Tibial nerve (tissue), 4 donors: ENCODE measurements around the gene ZMYND8.

ENCODE experiments used
- EP300 ChIP-seq, 2 donors: sonication (generic); formaldehyde crosslinking; IDR thresholded peaks; one replicate each; pipeline ENCODE4 v1.6.1; 2017; ENCODE audit warnings: antibody characterized with exemption in 2 of 2, mild to moderate bottlenecking in 1 of 2
- POLR2A ChIP-seq, 2 donors: fragments of 450-650 bp; IDR thresholded peaks; one replicate each; pipeline ENCODE4 v1.6.1; 2017; ENCODE audit warnings: antibody characterized with exemption in 2 of 2, mild to moderate bottlenecking in 2 of 2, moderate library complexity in 2 of 2
- TF ChIP-seq, protein P1 (sequence below), 5 experiments: fragments of 200-600 bp in 3 of 5; fragments of 450-650 bp in 2 of 5; sonication (generic) in 3 of 5; IDR thresholded peaks; one replicate each; pipeline ENCODE4 v1.5.1; 2016 to 2019; ENCODE audit warnings: antibody characterized with exemption in 5 of 5, mild to moderate bottlenecking in 3 of 5, moderate library complexity in 2 of 5

DNA sequence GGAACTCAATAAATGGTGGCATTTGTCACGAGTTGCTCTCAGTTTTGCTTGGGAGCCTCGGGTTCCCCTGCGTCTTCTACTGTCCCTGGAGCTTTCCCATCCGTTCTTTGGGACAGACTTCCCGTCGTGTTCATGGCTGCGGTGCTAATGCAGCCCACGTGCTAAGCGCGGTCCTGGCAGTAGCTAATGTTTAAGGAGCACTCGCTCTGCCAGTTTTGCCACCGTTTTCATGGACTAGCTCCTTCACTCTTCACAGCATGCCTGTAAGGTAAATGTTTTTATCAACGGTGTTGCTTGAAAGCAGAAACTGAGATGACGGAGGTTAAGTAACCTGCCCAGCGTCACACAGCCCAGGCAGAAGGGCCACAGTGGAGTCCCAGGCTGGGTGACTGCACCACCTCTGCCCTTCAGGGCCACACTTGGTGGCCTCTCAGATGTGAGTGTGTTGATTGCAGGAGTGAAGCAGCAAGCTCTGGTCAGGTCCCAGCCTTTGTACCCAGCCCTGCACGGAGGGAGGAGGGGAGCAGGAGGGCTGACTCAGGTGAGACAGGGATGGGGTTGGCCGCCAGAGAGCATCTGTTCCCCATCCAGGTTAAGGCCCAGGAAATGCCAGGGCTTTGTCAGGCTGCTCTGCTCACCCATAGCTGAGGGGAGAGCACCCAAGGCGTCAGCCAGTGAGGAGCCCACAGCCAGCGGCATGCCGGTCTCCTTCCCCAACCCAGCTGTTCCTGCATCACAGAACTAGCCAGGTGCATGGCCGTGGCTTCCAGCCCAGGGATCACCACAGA, 181.8 kb downstream of the ZMYND8 start:
- TF ChIP-seq POLR2A (IDR thresholded peaks at IDR 0.05) (no peak), EP300 (IDR thresholded peaks at IDR 0.05) (no peak)
- TF ChIP-seq, protein P1, sequence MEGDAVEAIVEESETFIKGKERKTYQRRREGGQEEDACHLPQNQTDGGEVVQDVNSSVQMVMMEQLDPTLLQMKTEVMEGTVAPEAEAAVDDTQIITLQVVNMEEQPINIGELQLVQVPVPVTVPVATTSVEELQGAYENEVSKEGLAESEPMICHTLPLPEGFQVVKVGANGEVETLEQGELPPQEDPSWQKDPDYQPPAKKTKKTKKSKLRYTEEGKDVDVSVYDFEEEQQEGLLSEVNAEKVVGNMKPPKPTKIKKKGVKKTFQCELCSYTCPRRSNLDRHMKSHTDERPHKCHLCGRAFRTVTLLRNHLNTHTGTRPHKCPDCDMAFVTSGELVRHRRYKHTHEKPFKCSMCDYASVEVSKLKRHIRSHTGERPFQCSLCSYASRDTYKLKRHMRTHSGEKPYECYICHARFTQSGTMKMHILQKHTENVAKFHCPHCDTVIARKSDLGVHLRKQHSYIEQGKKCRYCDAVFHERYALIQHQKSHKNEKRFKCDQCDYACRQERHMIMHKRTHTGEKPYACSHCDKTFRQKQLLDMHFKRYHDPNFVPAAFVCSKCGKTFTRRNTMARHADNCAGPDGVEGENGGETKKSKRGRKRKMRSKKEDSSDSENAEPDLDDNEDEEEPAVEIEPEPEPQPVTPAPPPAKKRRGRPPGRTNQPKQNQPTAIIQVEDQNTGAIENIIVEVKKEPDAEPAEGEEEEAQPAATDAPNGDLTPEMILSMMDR (IDR thresholded peaks at IDR 0.05), result no peak
